Osteoblast (primary cell): ENCODE measurements around the gene NARF. TPM values are rescaled to one million over a fixed set of nuclear protein-coding genes. Genes with fewer than 3 reads are reported as not detected.
"Not testable (repeated sequence)": the region's sequence is repeated elsewhere in the genome, so short reads cannot be mapped to it uniquely, and the experiment has no call there.

ENCODE experiments used
- DNase-seq: peaks from one replicate; pipeline ENCODE4 v3.0.0; 2011; ENCODE audit warnings: low spot score, mixed read lengths; ENCODE audit not compliant: insufficient read length; ENCODE audit errors: missing footprints
- H2AFZ ChIP-seq: 2 replicates; pipeline ENCODE4 v1.6.0; 2011; ENCODE audit warnings: mild to moderate bottlenecking, low read length
- H3K27ac ChIP-seq: 2 replicates; pipeline ENCODE4 v1.5.1; 2011; ENCODE audit warnings: mild to moderate bottlenecking, low read depth, low read length, moderate library complexity
- H3K27me3 ChIP-seq: 2 replicates; pipeline ENCODE4 v1.6.0; 2012; ENCODE audit warnings: mild to moderate bottlenecking, control low read depth, inconsistent platforms, low read length, moderate library complexity; ENCODE audit not compliant: insufficient read depth
- H3K36me3 ChIP-seq: 2 replicates; pipeline ENCODE4 v1.5.1; 2011; ENCODE audit warnings: mild to moderate bottlenecking, low read length, control low read depth, moderate library complexity; ENCODE audit not compliant: insufficient read depth
- H3K4me1 ChIP-seq: 2 replicates; pipeline ENCODE4 v1.5.1; 2011; ENCODE audit warnings: mild to moderate bottlenecking, low read length, control low read depth, moderate library complexity; ENCODE audit not compliant: insufficient read depth
- H3K4me2 ChIP-seq: 2 replicates; pipeline ENCODE4 v1.6.0; 2011; ENCODE audit warnings: mild to moderate bottlenecking, low read length; ENCODE audit not compliant: insufficient read depth
- H3K4me3 ChIP-seq: fragments of 200-600 bp; sonication (generic); 3 replicates; pipeline ENCODE4 v1.5.1; 2012; ENCODE audit warnings: mild to moderate bottlenecking, low read length, inconsistent platforms; ENCODE audit not compliant: insufficient read depth
- H3K79me2 ChIP-seq: 2 replicates; pipeline ENCODE4 v1.6.0; 2012; ENCODE audit warnings: mild to moderate bottlenecking, low read length, control low read depth, inconsistent platforms; ENCODE audit not compliant: insufficient read depth
- H3K9me3 ChIP-seq: 2 replicates; pipeline ENCODE4 v1.5.1; 2011; ENCODE audit warnings: low read depth, low read length, control low read depth
- H4K20me1 ChIP-seq: 2 replicates; pipeline ENCODE4 v1.6.0; 2012; ENCODE audit warnings: mild to moderate bottlenecking, low read length, control low read depth; ENCODE audit not compliant: insufficient read depth
- CTCF ChIP-seq: IDR thresholded peaks from 2 replicates; pipeline ENCODE4 v1.5.1; 2011; ENCODE audit warnings: mild to moderate bottlenecking, low read depth, low read length, moderate library complexity; ENCODE audit errors: extremely low read depth
- total RNA-seq: library from RNA; depleted of rRNA; stranded (reverse); fragments of >200 nt; gene quantifications from 2 replicates; pipeline ENCODE4 v1.2.3, GENCODE V29; 2012

Gene NARF
- total RNA-seq, 1 donor: 34.4 TPM

- Histone ChIP-seq H2AFZ (no peak overlapping the region), H3K27ac (peak overlapping the region; percentile 77), H3K4me3 (peak overlapping the region; percentile 4), H3K79me2 (peaks cover 96% of the 10 kb centered on the region), H3K4me1 (peaks cover 34% of the 10 kb centered on the region), H3K4me2 (peak overlapping the region; percentile 72), H3K9me3 (no peaks in the 10 kb centered on the region), H3K27me3 (no peaks in the 10 kb centered on the region), H3K36me3 (no peaks in the 10 kb centered on the region), H4K20me1 (peaks cover 55% of the 10 kb centered on the region)
- no peak for TF ChIP-seq CTCF
- peak; percentile 71 for DNase-seq
Measured at GRCh38 chr17:82531431-82531881, 72.9 kb downstream of the NARF start.

- Histone ChIP-seq H4K20me1 (peaks cover 54% of the 10 kb centered on the region), H3K27ac (no peak overlapping the region), H3K79me2 (peaks cover 95% of the 10 kb centered on the region)
Measured at GRCh38 chr17:82534401-82534812, 75.9 kb downstream of the NARF start.

GRCh38 chr17:82536512-82537201, 78.1 kb downstream of the NARF start:
- H3K79me2 ChIP-seq: peaks cover 95% of the 10 kb centered on the region
- no peaks in the 10 kb centered on the region for H3K9me3 ChIP-seq
- TF ChIP-seq CTCF: no peak
- no peaks in the 10 kb centered on the region for H3K36me3 ChIP-seq
- H4K20me1 ChIP-seq: peaks cover 54% of the 10 kb centered on the region
- peak overlapping the region; percentile 92 for H3K27ac ChIP-seq
- peaks cover 31% of the 10 kb centered on the region for H3K4me1 ChIP-seq
- peak overlapping the region; percentile 66 for H3K4me2 ChIP-seq
- peak overlapping the region; percentile 50 for H3K4me3 ChIP-seq
- no peak overlapping the region for H2AFZ ChIP-seq
- H3K27me3 ChIP-seq: no peaks in the 10 kb centered on the region
- DNase-seq: peak; percentile 57

More at GRCh38 chr17:82534401-82534812, 75.9 kb downstream of the NARF start:
- Histone ChIP-seq H3K9me3 (no peaks in the 10 kb centered on the region), H3K4me2 (no peak overlapping the region), H3K4me3 (no peak overlapping the region), H3K36me3 (no peaks in the 10 kb centered on the region), H3K27me3 (no peaks in the 10 kb centered on the region), H2AFZ (no peak overlapping the region), H3K4me1 (peaks cover 43% of the 10 kb centered on the region)
- DNase-seq: no peak
- no peak for TF ChIP-seq CTCF

- not testable (repeated sequence) for H3K4me3 ChIP-seq, H3K36me3 ChIP-seq, H2AFZ ChIP-seq, H3K27me3 ChIP-seq, H3K9me3 ChIP-seq, DNase-seq
- Histone ChIP-seq H3K4me1 (peaks cover 27% of the 10 kb centered on the region), H3K27ac (peak overlapping the region; percentile 92), H4K20me1 (peaks cover 59% of the 10 kb centered on the region), H3K4me2 (peak overlapping the region; percentile 66), H3K79me2 (peaks cover 95% of the 10 kb centered on the region)
Measured at GRCh38 chr17:82537228-82537627, 78.7 kb downstream of the NARF start.

- not testable (repeated sequence) for H3K27me3 ChIP-seq, H3K36me3 ChIP-seq, DNase-seq, H2AFZ ChIP-seq, H3K27ac ChIP-seq, H3K4me3 ChIP-seq, H3K4me2 ChIP-seq, H3K9me3 ChIP-seq
- peaks cover 63% of the 10 kb centered on the region for H4K20me1 ChIP-seq
- H3K4me1 ChIP-seq: peaks cover 27% of the 10 kb centered on the region
- peaks cover 93% of the 10 kb centered on the region for H3K79me2 ChIP-seq
Measured at GRCh38 chr17:82539076-82539475, 80.5 kb downstream of the NARF start.
